Measurements from ENCODE around the gene ADAMTS14. TPM values are rescaled to one million over a fixed set of nuclear protein-coding genes. Genes with fewer than 3 reads are reported as not detected.

ADAMTS14 gene
- total RNA-seq, 1 experiment from 2014 or later = 1.6 TPM

DNA sequence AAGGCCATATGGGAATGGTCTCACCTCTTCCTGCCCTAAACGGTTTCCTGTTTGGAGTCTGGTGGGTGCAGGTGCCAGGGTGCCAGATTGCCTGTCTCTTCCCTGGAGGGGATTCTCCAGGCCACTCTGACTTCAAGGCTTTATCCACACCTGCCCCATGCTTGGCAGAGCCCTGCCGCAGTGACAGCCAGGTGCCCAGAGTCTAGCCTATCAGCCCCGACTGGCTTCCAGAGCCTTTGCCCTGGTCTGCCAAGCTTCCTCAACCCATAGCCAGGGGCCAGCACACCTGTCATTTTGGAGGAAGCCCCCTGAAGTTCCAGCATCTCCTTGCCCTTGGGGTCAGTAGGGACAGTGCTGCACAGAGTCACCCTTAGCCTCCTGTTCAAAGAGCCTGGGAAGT lies 91.3 kb downstream of the ADAMTS14 start:
- no peak overlapping the region for H3K9ac ChIP-seq (ENCODE audit: extremely low read depth, insufficient read length, low read length)
- Mint-ChIP-seq H3K9me3 (peaks cover 19 to 22% of the 10 kb centered on the region in 2 experiments), H3K27ac (no peak overlapping the region), H3K27me3 (ENCODE audit: low read depth) (peaks cover 3% of the 10 kb centered on the region; the same call in 1 of the 2 replicates), H3K36me3 (ENCODE audit: insufficient read depth in 1 of 3, low read depth in 3 of 3) (peaks cover 8 to 18% (median 17%) of the 10 kb centered on the region in 3 experiments; a peak in 6 of 7 replicates), H3K4me3 (no peak overlapping the region), H3K4me1 (peaks cover 25 to 30% of the 10 kb centered on the region in 2 experiments)
- no peak overlapping the region for H2AK5ac ChIP-seq (ENCODE audit: insufficient read length, low read length)
- no CpG with 5 or more reads among the region's 3 CpGs for WGBS (ENCODE audit: extremely low coverage, insufficient read length, low lambda C conversion rate)
- no peak overlapping the region for H2BK12ac ChIP-seq (ENCODE audit: insufficient read length, low read depth, low read length)
- H3K14ac ChIP-seq (ENCODE audit: insufficient read depth, low read length) = no peak overlapping the region
- H2AFZ ChIP-seq (ENCODE audit: low read length) = no peak overlapping the region
- H4K20me1 ChIP-seq (ENCODE audit: control insufficient read depth, insufficient read depth, insufficient read length) = no peaks in the 10 kb centered on the region
- TF ChIP-seq, protein P1, sequence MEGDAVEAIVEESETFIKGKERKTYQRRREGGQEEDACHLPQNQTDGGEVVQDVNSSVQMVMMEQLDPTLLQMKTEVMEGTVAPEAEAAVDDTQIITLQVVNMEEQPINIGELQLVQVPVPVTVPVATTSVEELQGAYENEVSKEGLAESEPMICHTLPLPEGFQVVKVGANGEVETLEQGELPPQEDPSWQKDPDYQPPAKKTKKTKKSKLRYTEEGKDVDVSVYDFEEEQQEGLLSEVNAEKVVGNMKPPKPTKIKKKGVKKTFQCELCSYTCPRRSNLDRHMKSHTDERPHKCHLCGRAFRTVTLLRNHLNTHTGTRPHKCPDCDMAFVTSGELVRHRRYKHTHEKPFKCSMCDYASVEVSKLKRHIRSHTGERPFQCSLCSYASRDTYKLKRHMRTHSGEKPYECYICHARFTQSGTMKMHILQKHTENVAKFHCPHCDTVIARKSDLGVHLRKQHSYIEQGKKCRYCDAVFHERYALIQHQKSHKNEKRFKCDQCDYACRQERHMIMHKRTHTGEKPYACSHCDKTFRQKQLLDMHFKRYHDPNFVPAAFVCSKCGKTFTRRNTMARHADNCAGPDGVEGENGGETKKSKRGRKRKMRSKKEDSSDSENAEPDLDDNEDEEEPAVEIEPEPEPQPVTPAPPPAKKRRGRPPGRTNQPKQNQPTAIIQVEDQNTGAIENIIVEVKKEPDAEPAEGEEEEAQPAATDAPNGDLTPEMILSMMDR (conservative IDR thresholded peaks at IDR 0.05) = no peak
- no peak overlapping the region for H2BK15ac ChIP-seq (ENCODE audit: low read depth, low read length)
- no peaks in the 10 kb centered on the region for H3K79me1 ChIP-seq (ENCODE audit: insufficient read depth, low read depth, low read length, poor library complexity, severe bottlenecking)
- no peak overlapping the region for H4K8ac ChIP-seq (replicated peaks; ENCODE audit: insufficient read length, low read depth, low read length)
- H3K23ac ChIP-seq (ENCODE audit: insufficient read length, low read depth, low read length) = no peak overlapping the region
- H3K4me1 ChIP-seq (ENCODE audit: insufficient read depth, low read length) = no peaks in the 10 kb centered on the region
- no peaks in the 10 kb centered on the region for H3K79me2 ChIP-seq (ENCODE audit: insufficient read depth, low read length)
- H2BK5ac ChIP-seq (ENCODE audit: insufficient read length, low read length) = no peak overlapping the region
- no peak overlapping the region for H2BK120ac ChIP-seq (ENCODE audit: low read depth, low read length, poor library complexity, severe bottlenecking)
- H3K18ac ChIP-seq (ENCODE audit: insufficient read length, low read depth, low read length) = no peak overlapping the region
- DNase-seq = no peak
- H3T11ph ChIP-seq (ENCODE audit: low read length) = no peak overlapping the region
- no peak overlapping the region for H4K5ac ChIP-seq (ENCODE audit: insufficient read length, low read depth, low read length)
- no peaks in the 10 kb centered on the region for H3K27me3 ChIP-seq (ENCODE audit: insufficient read depth, low read length)
- no peak overlapping the region for H3K56ac ChIP-seq (ENCODE audit: insufficient read length, low read depth, low read length)
- no peak overlapping the region for H3K27ac ChIP-seq (ENCODE audit: insufficient read length, low read depth, low read length)
- no peaks in the 10 kb centered on the region for H3K23me2 ChIP-seq (ENCODE audit: insufficient read length, low read depth, low read length, poor library complexity, severe bottlenecking)
- no peak overlapping the region for H2BK20ac ChIP-seq (ENCODE audit: low read depth, low read length, poor library complexity, severe bottlenecking)
- no peaks in the 10 kb centered on the region for H3K9me3 ChIP-seq (ENCODE audit: control insufficient read depth, low read depth, low read length)
- no peak overlapping the region for H3K4ac ChIP-seq (ENCODE audit: low read depth, low read length)
- no peak overlapping the region for H4K91ac ChIP-seq (ENCODE audit: insufficient read length, low read depth, low read length)
- H3K4me2 ChIP-seq (ENCODE audit: insufficient read depth, insufficient read length, low read length) = no peak overlapping the region
